HepG2 (cell line): ENCODE measurements around the gene LIME1. TPM values are rescaled to one million over a fixed set of nuclear protein-coding genes. Genes with fewer than 3 reads are reported as not detected.
A peak's percentile ranks its signal among the peaks of the same experiment; 100 is the strongest.

Source experiments
- CBX1 ChIP-seq: IDR thresholded peaks from one replicate; pipeline ENCODE4 v1.6.1; 2016; ENCODE audit warnings: antibody characterized with exemption, low read depth
- CEBPZ ChIP-seq: IDR thresholded peaks from 2 replicates; pipeline ENCODE4 v1.6.1; 2012; ENCODE audit warnings: low read length, improper control_type of control experiment
- FOSL1 ChIP-seq: sonication (generic); formaldehyde crosslinking; IDR thresholded peaks from 2 replicates; pipeline ENCODE4 v1.9.0; 2021; ENCODE audit warnings: missing genetic modification reagents, borderline replicate concordance
- HNF4G ChIP-seq, 2 experiments: sonication (generic) in 1 of 2; formaldehyde crosslinking in 1 of 2; IDR thresholded peaks; 2 replicates each; pipeline versions ENCODE4 v1.4.0 to v1.6.1; 2011 to 2020; ENCODE audit warnings: borderline replicate concordance in 2 of 2, low read depth in 2 of 2, mild to moderate bottlenecking in 2 of 2, low read length in 1 of 2, missing genetic modification reagents in 1 of 2, moderate library complexity in 1 of 2
- LCORL ChIP-seq, 2 experiments: fragments of 450-650 bp in 1 of 2; sonication (generic) in 1 of 2; formaldehyde crosslinking in 1 of 2; IDR thresholded peaks; 2 replicates each; pipeline versions ENCODE4 v1.5.0 to v1.6.1; 2017 to 2020; ENCODE audit warnings: antibody characterized with exemption in 1 of 2, missing genetic modification reagents in 1 of 2
- NCOA2 ChIP-seq: sonication (generic); formaldehyde crosslinking; IDR thresholded peaks from 2 replicates; pipeline ENCODE4 v1.8.0; 2022; ENCODE audit warnings: inconsistent platforms
- PITX1 ChIP-seq: sonication (generic); formaldehyde crosslinking; IDR thresholded peaks from 2 replicates; pipeline ENCODE4 v1.5.1; 2020; ENCODE audit warnings: mild to moderate bottlenecking, missing genetic modification reagents
- ZMYM4 ChIP-seq: sonication (generic); formaldehyde crosslinking; IDR thresholded peaks from 2 replicates; pipeline ENCODE4 v1.8.1; 2023; ENCODE audit warnings: mild to moderate bottlenecking, missing genetic modification reagents
- ZNF543 ChIP-seq: sonication (generic); formaldehyde crosslinking; IDR thresholded peaks from 2 replicates; pipeline ENCODE4 v1.4.0; 2020; ENCODE audit warnings: mild to moderate bottlenecking, missing genetic modification reagents
- polyA plus RNA-seq, 8 experiments: library from polyadenylated mRNA; depleted of rRNA in 3 of 8; stranded (reverse) in 7 of 8; unstranded in 1 of 8; fragments of >200 nt; fragmentation: Illumina TruSeq in 4 of 8; extraction: Trizol in 4 of 8; gene quantifications; 2 replicates each; pipeline versions ENCODE4 v1.2.1 to v1.2.3, GENCODE V29; 2011 to 2016; ENCODE audit warnings: low read depth in 4 of 8, missing spikeins in 1 of 8, mixed read lengths in 1 of 8; ENCODE audit not compliant: insufficient read depth in 1 of 8
- total RNA-seq, 5 experiments: library from RNA; depleted of rRNA; stranded (reverse); fragments of >200 nt; fragmentation: Illumina TruSeq; extraction: Trizol; gene quantifications; 2 replicates each; pipeline ENCODE4 v1.2.3, GENCODE V29; 2016; ENCODE audit warnings: low read depth in 1 of 5
- TF ChIP-seq, protein P1 (sequence below): sonication (generic); formaldehyde crosslinking; IDR thresholded peaks from 2 replicates; pipeline ENCODE4 v1.8.0; 2022; ENCODE audit warnings: mild to moderate bottlenecking, missing genetic modification reagents, borderline replicate concordance
- TF ChIP-seq, protein P2 (sequence below): sonication (generic); formaldehyde crosslinking; IDR thresholded peaks from 2 replicates; pipeline ENCODE4 v1.4.0; 2020; ENCODE audit warnings: missing genetic modification reagents, borderline replicate concordance
- TF ChIP-seq, protein P3 (sequence below): sonication (generic); formaldehyde crosslinking; conservative IDR thresholded peaks from 2 replicates; pipeline ENCODE4 v1.5.0; 2020; ENCODE audit warnings: missing genetic modification reagents
- TF ChIP-seq, protein P4 (sequence below): sonication (generic); formaldehyde crosslinking; IDR thresholded peaks from 2 replicates; pipeline ENCODE4 v1.5.0; 2020; ENCODE audit warnings: missing genetic modification reagents
- TF ChIP-seq, protein P5 (sequence below): sonication (generic); formaldehyde crosslinking; IDR thresholded peaks from 2 replicates; pipeline ENCODE4 v1.8.0; 2022; ENCODE audit warnings: missing genetic modification reagents, low read depth, mild to moderate bottlenecking, borderline replicate concordance

Gene LIME1
- total and polyA plus RNA-seq, 2 of the 13 experiments (the other 11 are each of a cell fraction or from before 2014, with no cell fraction given): 13.0 to 61.5 TPM

DNA sequence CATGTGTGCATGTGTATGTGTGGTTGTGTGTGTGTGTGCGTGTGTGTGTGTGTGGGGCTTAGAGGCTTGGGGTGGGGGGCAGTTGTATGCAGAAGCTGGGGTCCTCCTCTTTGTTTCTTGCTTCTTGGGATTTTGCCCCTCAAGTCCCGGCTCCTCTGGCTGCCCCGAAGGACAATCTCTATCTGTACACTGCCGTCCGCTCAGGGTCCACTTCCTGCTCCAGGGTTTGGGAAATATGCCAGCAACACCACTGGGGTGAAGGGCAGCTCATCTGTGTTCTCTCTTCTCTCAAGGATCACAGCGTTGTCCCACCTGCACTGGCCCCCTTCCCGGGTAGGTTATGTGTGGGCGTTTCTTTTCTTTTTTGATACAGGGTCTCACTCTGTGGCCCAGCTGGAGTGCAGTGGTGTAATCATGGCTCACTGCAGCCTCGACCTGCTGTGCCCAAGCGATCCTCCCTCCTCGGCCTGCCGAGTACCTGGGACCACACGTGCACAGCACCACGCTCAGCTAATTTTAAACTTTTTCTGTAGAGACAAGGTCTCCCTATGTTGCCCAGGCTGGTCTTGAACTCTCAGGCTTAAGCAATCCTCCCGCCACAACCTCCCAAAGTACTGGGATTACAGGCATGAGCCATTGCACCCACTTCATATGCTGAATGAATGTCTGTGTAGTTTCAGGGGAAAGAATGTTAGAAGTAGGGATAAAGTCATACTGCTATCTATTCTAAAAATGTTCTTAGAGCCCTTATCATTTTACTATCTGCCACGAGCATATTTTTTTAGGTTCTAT, 28.8 kb downstream of the LIME1 start (continued):
- TF ChIP-seq, protein P1, sequence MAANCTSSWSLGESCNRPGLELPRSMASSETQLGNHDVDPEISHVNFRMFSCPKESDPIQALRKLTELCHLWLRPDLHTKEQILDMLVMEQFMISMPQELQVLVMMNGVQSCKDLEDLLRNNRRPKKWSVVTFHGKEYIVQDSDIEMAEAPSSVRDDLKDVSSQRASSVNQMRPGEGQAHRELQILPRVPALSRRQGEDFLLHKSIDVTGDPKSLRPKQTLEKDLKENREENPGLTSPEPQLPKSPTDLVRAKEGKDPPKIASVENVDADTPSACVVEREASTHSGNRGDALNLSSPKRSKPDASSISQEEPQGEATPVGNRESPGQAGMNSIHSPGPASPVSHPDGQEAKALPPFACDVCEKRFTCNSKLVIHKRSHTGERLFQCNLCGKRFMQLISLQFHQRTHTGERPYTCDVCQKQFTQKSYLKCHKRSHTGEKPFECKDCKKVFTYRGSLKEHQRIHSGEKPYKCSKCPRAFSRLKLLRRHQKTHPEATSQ (CRISPR knock-in tag): no peak
- TF ChIP-seq PITX1 (CRISPR knock-in tag) (peak; percentile 73), CBX1 (no peak), HNF4G (IDR thresholded peaks at IDR 0.05; ENCODE audit: borderline replicate concordance, low read depth, low read length) (peak; percentile 43; the same call in 1 of the 2 replicates), HNF4G (CRISPR knock-in tag; IDR thresholded peaks at IDR 0.05; ENCODE audit: borderline replicate concordance, low read depth) (peak; percentile 35; the same call in 1 of the 2 replicates), NCOA2 (CRISPR knock-in tag) (no peak), CEBPZ (no peak), LCORL (IDR thresholded peaks at IDR 0.05) (no peak), LCORL (CRISPR knock-in tag; IDR thresholded peaks at IDR 0.05) (peak; percentile 85), ZNF543 (CRISPR knock-in tag) (no peak), FOSL1 (CRISPR knock-in tag) (no peak), ZMYM4 (no peak)
- TF ChIP-seq, protein P2, sequence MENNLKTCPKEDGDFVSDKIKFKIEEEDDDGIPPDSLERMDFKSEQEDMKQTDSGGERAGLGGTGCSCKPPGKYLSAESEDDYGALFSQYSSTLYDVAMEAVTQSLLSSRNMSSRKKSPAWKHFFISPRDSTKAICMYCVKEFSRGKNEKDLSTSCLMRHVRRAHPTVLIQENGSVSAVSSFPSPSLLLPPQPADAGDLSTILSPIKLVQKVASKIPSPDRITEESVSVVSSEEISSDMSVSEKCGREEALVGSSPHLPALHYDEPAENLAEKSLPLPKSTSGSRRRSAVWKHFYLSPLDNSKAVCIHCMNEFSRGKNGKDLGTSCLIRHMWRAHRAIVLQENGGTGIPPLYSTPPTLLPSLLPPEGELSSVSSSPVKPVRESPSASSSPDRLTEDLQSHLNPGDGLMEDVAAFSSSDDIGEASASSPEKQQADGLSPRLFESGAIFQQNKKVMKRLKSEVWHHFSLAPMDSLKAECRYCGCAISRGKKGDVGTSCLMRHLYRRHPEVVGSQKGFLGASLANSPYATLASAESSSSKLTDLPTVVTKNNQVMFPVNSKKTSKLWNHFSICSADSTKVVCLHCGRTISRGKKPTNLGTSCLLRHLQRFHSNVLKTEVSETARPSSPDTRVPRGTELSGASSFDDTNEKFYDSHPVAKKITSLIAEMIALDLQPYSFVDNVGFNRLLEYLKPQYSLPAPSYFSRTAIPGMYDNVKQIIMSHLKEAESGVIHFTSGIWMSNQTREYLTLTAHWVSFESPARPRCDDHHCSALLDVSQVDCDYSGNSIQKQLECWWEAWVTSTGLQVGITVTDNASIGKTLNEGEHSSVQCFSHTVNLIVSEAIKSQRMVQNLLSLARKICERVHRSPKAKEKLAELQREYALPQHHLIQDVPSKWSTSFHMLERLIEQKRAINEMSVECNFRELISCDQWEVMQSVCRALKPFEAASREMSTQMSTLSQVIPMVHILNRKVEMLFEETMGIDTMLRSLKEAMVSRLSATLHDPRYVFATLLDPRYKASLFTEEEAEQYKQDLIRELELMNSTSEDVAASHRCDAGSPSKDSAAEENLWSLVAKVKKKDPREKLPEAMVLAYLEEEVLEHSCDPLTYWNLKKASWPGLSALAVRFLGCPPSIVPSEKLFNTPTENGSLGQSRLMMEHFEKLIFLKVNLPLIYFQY (CRISPR knock-in tag): 0 out of 2 replicates have a peak, but pooled peaks have one; percentile 26
- TF ChIP-seq, protein P3, sequence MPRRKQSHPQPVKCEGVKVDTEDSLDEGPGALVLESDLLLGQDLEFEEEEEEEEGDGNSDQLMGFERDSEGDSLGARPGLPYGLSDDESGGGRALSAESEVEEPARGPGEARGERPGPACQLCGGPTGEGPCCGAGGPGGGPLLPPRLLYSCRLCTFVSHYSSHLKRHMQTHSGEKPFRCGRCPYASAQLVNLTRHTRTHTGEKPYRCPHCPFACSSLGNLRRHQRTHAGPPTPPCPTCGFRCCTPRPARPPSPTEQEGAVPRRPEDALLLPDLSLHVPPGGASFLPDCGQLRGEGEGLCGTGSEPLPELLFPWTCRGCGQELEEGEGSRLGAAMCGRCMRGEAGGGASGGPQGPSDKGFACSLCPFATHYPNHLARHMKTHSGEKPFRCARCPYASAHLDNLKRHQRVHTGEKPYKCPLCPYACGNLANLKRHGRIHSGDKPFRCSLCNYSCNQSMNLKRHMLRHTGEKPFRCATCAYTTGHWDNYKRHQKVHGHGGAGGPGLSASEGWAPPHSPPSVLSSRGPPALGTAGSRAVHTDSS: no peak
- TF ChIP-seq, protein P4, sequence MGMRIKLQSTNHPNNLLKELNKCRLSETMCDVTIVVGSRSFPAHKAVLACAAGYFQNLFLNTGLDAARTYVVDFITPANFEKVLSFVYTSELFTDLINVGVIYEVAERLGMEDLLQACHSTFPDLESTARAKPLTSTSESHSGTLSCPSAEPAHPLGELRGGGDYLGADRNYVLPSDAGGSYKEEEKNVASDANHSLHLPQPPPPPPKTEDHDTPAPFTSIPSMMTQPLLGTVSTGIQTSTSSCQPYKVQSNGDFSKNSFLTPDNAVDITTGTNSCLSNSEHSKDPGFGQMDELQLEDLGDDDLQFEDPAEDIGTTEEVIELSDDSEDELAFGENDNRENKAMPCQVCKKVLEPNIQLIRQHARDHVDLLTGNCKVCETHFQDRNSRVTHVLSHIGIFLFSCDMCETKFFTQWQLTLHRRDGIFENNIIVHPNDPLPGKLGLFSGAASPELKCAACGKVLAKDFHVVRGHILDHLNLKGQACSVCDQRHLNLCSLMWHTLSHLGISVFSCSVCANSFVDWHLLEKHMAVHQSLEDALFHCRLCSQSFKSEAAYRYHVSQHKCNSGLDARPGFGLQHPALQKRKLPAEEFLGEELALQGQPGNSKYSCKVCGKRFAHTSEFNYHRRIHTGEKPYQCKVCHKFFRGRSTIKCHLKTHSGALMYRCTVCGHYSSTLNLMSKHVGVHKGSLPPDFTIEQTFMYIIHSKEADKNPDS: no peak
- TF ChIP-seq, protein P5, sequence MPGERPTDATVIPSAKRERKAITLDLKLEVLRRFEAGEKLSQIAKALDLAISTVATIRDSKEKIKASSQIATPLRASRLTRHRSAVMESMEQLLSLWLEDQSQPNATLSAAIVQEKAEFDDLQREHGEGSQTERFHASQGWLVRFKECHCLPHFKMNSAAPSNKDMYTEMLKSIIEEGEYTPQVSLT: no peak
